Endothelial cell of umbilical vein (primary cell): ENCODE data around the gene UVRAG. TPM values are rescaled to one million over a fixed set of nuclear protein-coding genes. Genes with fewer than 3 reads are reported as not detected.

Experiments
- BruUV-seq: library from RNA; stranded (reverse); fragments of 400-500 nt; replicated peaks from 2 replicates; lab custom pipeline; 2021; lab: Mats Ljungman, UMichigan
- CTCF ChIA-PET: fragments of 300-600, 350-600 bp; sonication (Branson Sonifier 250); formaldehyde crosslinking; loops from one replicate; lab custom pipeline; 2021; ENCODE audit warnings: antibody characterized with exemption, inconsistent platforms; lab: Charles Lee
- POLR2A ChIA-PET: fragments of 300-600, 350-600 bp; sonication (Branson Sonifier 250); formaldehyde crosslinking; loops from one replicate; lab custom pipeline; 2021; ENCODE audit warnings: antibody characterized with exemption, inconsistent platforms; lab: Charles Lee
- DNase-seq: peaks from one replicate; pipeline ENCODE4 v3.0.0-alpha.2; 2011; ENCODE audit warnings: low read depth, low spot score
- FAIRE-seq: peaks from 2 replicates; lab custom pipeline; 2011; peaks lifted over from hg19 to GRCh38; lab: Jason Lieb, UNC
- H2AFZ ChIP-seq: 2 replicates; pipeline ENCODE4 v1.6.0; 2012; ENCODE audit warnings: low read depth, low read length, control low read depth, inconsistent platforms
- H3K27ac ChIP-seq: 2 replicates; pipeline ENCODE4 v1.5.1; 2011; ENCODE audit warnings: low read depth, mild to moderate bottlenecking, control low read depth, low read length, moderate library complexity; ENCODE audit not compliant: insufficient read depth
- H3K27me3 ChIP-seq, 2 experiments: 2 replicates each; pipeline versions ENCODE4 v1.6.0 to v1.6.1; 2011; ENCODE audit warnings: low read length in 2 of 2, mixed read lengths in 1 of 2; ENCODE audit not compliant: control insufficient read depth in 2 of 2, insufficient read depth in 2 of 2
- H3K36me3 ChIP-seq, 2 experiments: 2 replicates in 1 of 2; 3 replicates in 1 of 2; pipeline ENCODE4 v1.5.1; 2011; ENCODE audit warnings: low read length in 2 of 2, mild to moderate bottlenecking in 1 of 2, moderate library complexity in 1 of 2; ENCODE audit not compliant: control insufficient read depth in 2 of 2, insufficient read depth in 2 of 2; ENCODE audit errors: extremely low read depth in 1 of 2
- H3K4me1 ChIP-seq: 3 replicates; pipeline ENCODE4 v1.5.1; 2011; ENCODE audit warnings: mild to moderate bottlenecking, low read length; ENCODE audit not compliant: control insufficient read depth, insufficient read depth; ENCODE audit errors: extremely low read depth
- H3K4me2 ChIP-seq: 2 replicates; pipeline ENCODE4 v1.6.1; 2011; ENCODE audit warnings: low read length, control low read depth, mixed read lengths; ENCODE audit not compliant: insufficient read depth
- H3K4me3 ChIP-seq, 3 experiments: fragments of 200-600 bp in 1 of 3; sonication (generic), shearing (Covaris generic) in 1 of 3; replicated peaks in 1 of 3; 2 replicates each; pipeline ENCODE4 v1.5.1; 2011 to 2016; ENCODE audit warnings: control low read depth in 3 of 3, low read length in 3 of 3, mild to moderate bottlenecking in 2 of 3, inconsistent platforms in 1 of 3, low read depth in 1 of 3, moderate library complexity in 1 of 3; ENCODE audit not compliant: insufficient read depth in 1 of 3
- H3K79me2 ChIP-seq: 2 replicates; pipeline ENCODE4 v1.6.0; 2012; ENCODE audit warnings: low read length, inconsistent platforms; ENCODE audit not compliant: control insufficient read depth, insufficient read depth
- H3K9ac ChIP-seq: replicated peaks from 2 replicates; pipeline ENCODE3; 2011; ENCODE audit warnings: low read length, control low read depth; ENCODE audit not compliant: insufficient read depth; ENCODE audit errors: extremely low read depth
- H3K9me1 ChIP-seq: replicated peaks from 3 replicates; pipeline ENCODE4 v1.6.0; 2011; ENCODE audit warnings: mild to moderate bottlenecking, low read length; ENCODE audit not compliant: control insufficient read depth, insufficient read depth; ENCODE audit errors: extremely low read depth
- H3K9me3 ChIP-seq: replicated peaks from 2 replicates; pipeline ENCODE4 v1.5.1; 2012; ENCODE audit warnings: low read length, inconsistent platforms; ENCODE audit not compliant: control insufficient read depth, insufficient read depth
- H4K20me1 ChIP-seq: replicated peaks from 2 replicates; pipeline ENCODE3; 2011; ENCODE audit warnings: mild to moderate bottlenecking, low read length; ENCODE audit not compliant: control insufficient read depth, insufficient read depth; ENCODE audit errors: extremely low read depth
- CTCF ChIP-seq, 2 donors: IDR thresholded peaks; 1 replicate in 1 of 2; 2 replicates in 1 of 2; pipeline ENCODE4 v1.5.1; 2011; ENCODE audit warnings: low read length in 2 of 2, mild to moderate bottlenecking in 2 of 2, moderate library complexity in 2 of 2, control low read depth in 1 of 2, inconsistent platforms in 1 of 2, low read depth in 1 of 2; ENCODE audit not compliant: insufficient read depth in 1 of 2; ENCODE audit errors: extremely low read depth in 1 of 2
- EZH2 ChIP-seq: IDR thresholded peaks from 2 replicates; pipeline ENCODE4 v1.6.1; 2012; ENCODE audit warnings: borderline replicate concordance, low read depth, mild to moderate bottlenecking, moderate library complexity, low read length, inconsistent platforms; ENCODE audit not compliant: severe bottlenecking
- FOS ChIP-seq: IDR thresholded peaks from 2 replicates; pipeline ENCODE4 v1.6.1; 2011; ENCODE audit warnings: mild to moderate bottlenecking, low read length, moderate library complexity, borderline replicate concordance; ENCODE audit not compliant: insufficient read depth
- GATA2 ChIP-seq: IDR thresholded peaks from 2 replicates; pipeline ENCODE4 v1.7.0; 2011; ENCODE audit warnings: low read depth, mild to moderate bottlenecking, moderate library complexity, mixed read lengths, low read length; ENCODE audit not compliant: insufficient read length, insufficient read depth
- JUN ChIP-seq: IDR thresholded peaks from 2 replicates; pipeline ENCODE4 v1.6.1; 2011; ENCODE audit warnings: borderline replicate concordance, low read depth; ENCODE audit not compliant: insufficient read length, insufficient read depth
- MAX ChIP-seq: IDR thresholded peaks from 2 replicates; pipeline ENCODE4 v1.6.1; 2011; ENCODE audit not compliant: insufficient read depth, insufficient read length
- MYC ChIP-seq: IDR thresholded peaks from one replicate; pipeline ENCODE4 v1.6.1; 2011; ENCODE audit warnings: mild to moderate bottlenecking, low read depth, low read length
- POLR2A ChIP-seq: IDR thresholded peaks from 2 replicates; pipeline ENCODE4 v1.6.1; 2012; ENCODE audit warnings: low read depth, mild to moderate bottlenecking, control low read depth, low read length
- POLR2AphosphoS5 ChIP-seq: IDR thresholded peaks from 2 replicates; pipeline ENCODE4 v1.6.1; 2012; ENCODE audit warnings: low read depth, mild to moderate bottlenecking, control low read depth, low read length, moderate library complexity; ENCODE audit not compliant: insufficient read depth
- dilution Hi-C: fragments of 300-500 bp; cut with MboI; formaldehyde crosslinking; loops from one replicate; pipeline ENCODE4 v1.15.0; 2019; ENCODE audit warnings: low sequenced_read_pairs; ENCODE audit not compliant: extremely low pct_ligation_motif_present
- intact Hi-C: fragments of 100-400 bp; cut with micrococcal nuclease; formaldehyde crosslinking; loops from one replicate; pipeline ENCODE4 v1.10.0; 2022
- polyA plus RNA-seq, 4 experiments: library from polyadenylated mRNA; depleted of rRNA in 3 of 4; stranded (reverse) in 3 of 4; unstranded in 1 of 4; fragments of >200 nt; gene quantifications; 2 replicates each; pipeline versions ENCODE4 v1.2.1 to v1.2.3, GENCODE V29; 2011 to 2012; ENCODE audit warnings: missing spikeins in 1 of 4
- total RNA-seq: library from RNA; stranded (reverse); gene quantifications from 2 replicates; pipeline ENCODE4 v1.2.3, GENCODE V29; 2021

The UVRAG gene
- total and polyA plus RNA-seq, 2 donors (not counting 3 experiments of a cell fraction or from before 2014, with no cell fraction given), result 21.2 to 65.6 TPM

GRCh38 chr11:76169473-76169896 is 354.5 kb downstream of the UVRAG start:
- intact Hi-C loops, result no loop called here
- H2AFZ ChIP-seq, result no peak overlapping the region
- dilution Hi-C loops, result no loop called here
- H3K27ac ChIP-seq, result no peak overlapping the region
- DNase-seq (no peak), FAIRE-seq (no peak)
- no TSS peak for BruUV-seq
- H4K20me1 ChIP-seq, result no peaks in the 10 kb centered on the region
- H3K36me3 ChIP-seq, result no peaks in the 10 kb centered on the region
- no peak overlapping the region for H3K4me3 ChIP-seq
- H3K9ac ChIP-seq, result no peak overlapping the region
- H3K9me3 ChIP-seq, result no peaks in the 10 kb centered on the region
- ChIA-PET CTCF (interaction anchor here (1.0 kb wide), 1 partner anchor 273 kb away, joined by 3 read pairs; no protein-coding TSS in a partner anchor), POLR2A (no interaction called here)
- H3K4me1 ChIP-seq, result no peaks in the 10 kb centered on the region
- no peak overlapping the region for H3K4me2 ChIP-seq
- TF ChIP-seq MYC (no peak), JUN (no peak), GATA2 (no peak), CTCF (IDR thresholded peaks at IDR 0.05; ENCODE audit: extremely low read depth in 1 of 2, insufficient read depth in 1 of 2, low read depth in 1 of 2, low read length in 2 of 2) (no peak), EZH2 (no peak), POLR2AphosphoS5 (no peak), FOS (no peak), MAX (no peak), POLR2A (no peak)
- H3K27me3 ChIP-seq, result no peaks in the 10 kb centered on the region
- H3K79me2 ChIP-seq, result no peaks in the 10 kb centered on the region
- no peaks in the 10 kb centered on the region for H3K9me1 ChIP-seq
